Stimulated activated CD4-positive, alpha-beta T cell treated with anti-CD3 and anti-CD28 coated beads, Interleukin-2, amount 100 ng/mL, for 48 hours (primary cell): ENCODE data around the gene PCDHGB6.
"Not testable (repeated sequence)": the region's sequence is repeated elsewhere in the genome, so short reads cannot be mapped to it uniquely, and the experiment has no call there.

Experiments
- DNase-seq, 2 donors: peaks; one replicate each; pipeline ENCODE4 v3.0.0-alpha.2; 2020

Gene PCDHGB6

DNA sequence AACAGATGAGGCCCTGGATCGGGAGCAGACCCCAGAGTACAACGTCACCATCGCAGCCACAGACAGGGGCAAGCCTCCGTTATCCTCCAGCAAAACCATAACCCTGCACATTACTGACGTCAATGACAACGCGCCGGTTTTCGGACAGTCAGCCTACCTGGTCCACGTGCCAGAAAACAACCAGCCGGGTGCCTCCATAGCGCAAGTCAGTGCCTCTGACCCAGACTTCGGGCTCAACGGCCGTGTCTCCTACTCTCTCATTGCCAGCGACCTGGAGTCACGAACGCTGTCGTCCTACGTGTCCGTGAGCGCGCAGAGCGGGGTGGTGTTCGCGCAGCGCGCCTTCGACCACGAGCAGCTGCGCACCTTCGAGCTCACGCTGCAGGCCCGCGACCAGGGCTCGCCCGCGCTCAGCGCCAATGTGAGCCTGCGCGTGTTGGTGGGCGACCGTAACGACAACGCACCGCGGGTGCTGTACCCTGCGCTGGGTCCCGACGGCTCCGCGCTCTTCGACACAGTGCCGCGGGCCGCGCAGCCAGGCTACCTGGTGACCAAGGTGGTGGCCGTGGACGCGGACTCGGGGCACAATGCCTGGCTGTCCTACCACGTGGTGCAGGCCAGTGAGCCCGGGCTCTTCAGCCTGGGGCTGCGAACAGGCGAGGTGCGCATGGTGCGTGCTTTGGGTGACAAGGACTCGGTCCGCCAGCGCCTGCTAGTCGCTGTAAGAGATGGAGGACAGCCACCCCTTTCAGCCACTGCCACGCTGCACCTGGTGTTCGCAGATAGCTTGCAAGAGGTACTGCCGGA lies 11.5 kb downstream of the PCDHGB6 start:
- no peak for DNase-seq

DNA sequence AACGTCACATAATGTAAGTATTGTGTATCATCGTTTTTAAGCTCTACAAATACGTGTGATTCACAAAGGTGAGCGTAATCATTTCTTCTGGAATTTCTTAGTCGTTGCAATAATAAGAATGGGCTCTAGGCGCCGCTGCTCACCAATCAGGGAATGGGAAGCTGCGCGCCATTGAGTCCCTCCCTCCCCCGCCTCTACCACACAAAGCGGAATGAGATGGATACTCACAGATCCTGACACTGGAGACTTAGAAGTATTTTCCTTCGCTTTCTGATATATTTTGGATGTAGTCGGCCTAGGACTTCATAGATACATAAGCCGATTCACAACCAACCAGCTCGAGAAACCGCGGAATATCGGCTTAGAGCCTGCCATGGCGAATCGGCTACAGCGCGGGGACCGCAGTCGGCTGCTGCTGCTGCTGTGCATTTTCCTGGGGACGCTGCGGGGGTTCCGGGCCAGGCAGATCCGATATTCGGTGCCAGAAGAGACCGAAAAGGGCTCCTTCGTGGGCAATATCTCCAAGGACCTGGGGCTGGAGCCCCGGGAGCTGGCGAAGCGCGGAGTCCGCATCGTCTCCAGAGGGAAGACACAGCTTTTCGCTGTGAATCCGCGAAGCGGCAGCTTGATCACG lies 13.2 kb downstream of the PCDHGB6 start, which contains the start of gene PCDHGA11:
TSS of gene PCDHGA11 (plus strand) at position 197 of the 634 bp plus-strand sequence. CDS start at position 374, 177 bp downstream.
- peak; percentile 50 to 54 for DNase-seq

DNA sequence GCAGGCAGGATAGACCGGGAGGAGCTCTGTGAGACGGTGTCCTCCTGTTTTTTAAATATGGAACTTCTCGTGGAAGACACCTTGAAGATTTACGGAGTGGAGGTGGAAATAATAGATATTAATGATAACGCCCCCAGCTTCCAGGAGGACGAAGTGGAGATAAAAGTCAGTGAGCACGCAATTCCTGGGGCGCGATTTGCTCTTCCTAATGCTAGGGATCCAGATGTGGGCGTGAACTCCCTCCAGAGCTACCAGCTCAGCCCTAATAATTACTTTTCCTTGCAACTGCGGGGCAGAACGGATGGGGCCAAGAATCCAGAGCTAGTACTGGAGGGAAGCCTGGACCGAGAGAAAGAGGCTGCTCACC lies 13.7 kb downstream of the PCDHGB6 start:
- no peak for DNase-seq

DNA sequence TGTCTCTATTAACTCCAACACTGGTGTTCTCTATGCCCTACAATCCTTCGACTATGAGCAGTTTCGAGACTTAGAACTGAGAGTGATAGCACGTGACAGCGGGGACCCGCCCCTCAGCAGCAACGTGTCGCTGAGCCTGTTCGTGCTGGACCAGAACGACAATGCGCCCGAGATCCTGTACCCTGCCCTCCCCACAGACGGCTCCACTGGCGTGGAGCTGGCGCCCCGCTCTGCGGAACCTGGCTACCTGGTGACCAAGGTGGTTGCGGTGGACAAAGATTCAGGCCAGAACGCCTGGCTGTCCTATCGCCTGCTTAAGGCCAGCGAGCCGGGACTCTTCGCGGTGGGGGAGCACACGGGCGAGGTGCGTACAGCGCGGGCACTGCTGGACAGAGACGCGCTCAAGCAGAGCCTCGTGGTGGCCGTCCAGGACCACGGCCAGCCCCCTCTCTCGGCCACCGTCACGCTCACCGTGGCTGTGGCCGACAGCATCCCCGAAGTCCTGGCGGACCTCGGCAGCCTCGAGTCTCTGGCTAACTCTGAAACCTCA lies 15.0 kb downstream of the PCDHGB6 start:
- no peak for DNase-seq

DNA sequence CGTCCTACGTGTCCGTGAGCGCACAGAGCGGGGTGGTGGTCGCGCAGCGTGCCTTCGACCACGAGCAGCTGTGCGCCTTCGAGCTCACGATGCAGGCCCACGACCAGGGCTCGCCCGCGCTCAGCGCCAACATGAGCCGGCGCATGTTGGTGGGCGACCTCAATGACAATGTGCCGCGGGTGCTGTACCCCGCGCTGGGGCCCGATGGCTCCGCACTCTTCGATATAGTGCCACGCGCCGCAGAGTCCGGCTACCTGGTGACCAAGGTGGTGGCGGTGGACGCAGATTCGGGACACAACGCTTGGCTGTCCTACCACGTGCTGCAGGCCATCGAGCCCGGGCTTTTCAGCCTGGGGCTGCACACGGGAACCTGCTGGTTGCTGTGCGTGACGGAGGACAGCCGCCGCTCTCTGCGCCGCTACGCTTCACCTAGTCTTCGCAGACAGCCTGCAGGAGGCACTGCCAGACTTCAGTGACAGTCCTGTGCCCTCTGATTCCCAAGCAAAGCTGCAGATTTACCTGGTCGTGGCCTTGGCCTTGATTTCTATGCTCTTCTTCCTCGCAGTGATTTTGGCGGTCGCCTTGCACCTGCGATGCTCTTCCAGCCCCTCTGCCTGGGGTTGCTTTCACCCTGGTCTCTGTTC lies 20.1 kb downstream of the PCDHGB6 start:
- no peak for DNase-seq

DNA sequence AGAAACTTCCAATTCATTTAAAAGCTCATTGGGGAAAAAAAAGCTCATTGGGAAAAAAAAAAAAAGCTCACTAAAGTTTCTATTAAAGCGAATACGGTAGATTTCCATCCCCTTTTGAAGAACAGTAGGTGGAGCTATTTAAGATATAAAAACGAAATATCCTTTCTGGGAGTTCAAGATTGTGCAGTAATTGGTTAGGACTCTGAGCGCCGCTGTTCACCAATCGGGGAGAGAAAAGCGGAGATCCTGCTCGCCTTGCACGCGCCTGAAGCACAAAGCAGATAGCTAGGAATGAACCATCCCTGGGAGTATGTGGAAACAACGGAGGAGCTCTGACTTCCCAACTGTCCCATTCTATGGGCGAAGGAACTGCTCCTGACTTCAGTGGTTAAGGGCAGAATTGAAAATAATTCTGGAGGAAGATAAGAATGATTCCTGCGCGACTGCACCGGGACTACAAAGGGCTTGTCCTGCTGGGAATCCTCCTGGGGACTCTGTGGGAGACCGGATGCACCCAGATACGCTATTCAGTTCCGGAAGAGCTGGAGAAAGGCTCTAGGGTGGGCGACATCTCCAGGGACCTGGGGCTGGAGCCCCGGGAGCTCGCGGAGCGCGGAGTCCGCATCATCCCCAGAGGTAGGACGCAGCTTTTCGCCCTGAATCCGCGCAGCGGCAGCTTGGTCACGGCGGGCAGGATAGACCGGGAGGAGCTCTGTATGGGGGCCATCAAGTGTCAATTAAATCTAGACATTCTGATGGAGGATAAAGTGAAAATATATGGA lies 22.7 kb downstream of the PCDHGB6 start, which contains the start of gene PCDHGA12:
TSS of gene PCDHGA12 (plus strand) at position 176 of the 782 bp plus-strand sequence. CDS start at position 429, 253 bp downstream.
- DNase-seq = no peak

DNA sequence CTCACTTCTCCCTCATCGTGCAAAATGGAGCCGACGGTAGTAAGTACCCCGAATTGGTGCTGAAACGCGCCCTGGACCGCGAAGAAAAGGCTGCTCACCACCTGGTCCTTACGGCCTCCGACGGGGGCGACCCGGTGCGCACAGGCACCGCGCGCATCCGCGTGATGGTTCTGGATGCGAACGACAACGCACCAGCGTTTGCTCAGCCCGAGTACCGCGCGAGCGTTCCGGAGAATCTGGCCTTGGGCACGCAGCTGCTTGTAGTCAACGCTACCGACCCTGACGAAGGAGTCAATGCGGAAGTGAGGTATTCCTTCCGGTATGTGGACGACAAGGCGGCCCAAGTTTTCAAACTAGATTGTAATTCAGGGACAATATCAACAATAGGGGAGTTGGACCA lies 23.5 kb downstream of the PCDHGB6 start:
- DNase-seq = no peak

DNA sequence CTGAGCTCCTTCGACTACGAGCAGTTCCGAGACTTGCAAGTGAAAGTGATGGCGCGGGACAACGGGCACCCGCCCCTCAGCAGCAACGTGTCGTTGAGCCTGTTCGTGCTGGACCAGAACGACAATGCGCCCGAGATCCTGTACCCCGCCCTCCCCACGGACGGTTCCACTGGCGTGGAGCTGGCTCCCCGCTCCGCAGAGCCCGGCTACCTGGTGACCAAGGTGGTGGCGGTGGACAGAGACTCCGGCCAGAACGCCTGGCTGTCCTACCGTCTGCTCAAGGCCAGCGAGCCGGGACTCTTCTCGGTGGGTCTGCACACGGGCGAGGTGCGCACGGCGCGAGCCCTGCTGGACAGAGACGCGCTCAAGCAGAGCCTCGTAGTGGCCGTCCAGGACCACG lies 24.5 kb downstream of the PCDHGB6 start:
- DNase-seq = not testable (repeated sequence)

DNA sequence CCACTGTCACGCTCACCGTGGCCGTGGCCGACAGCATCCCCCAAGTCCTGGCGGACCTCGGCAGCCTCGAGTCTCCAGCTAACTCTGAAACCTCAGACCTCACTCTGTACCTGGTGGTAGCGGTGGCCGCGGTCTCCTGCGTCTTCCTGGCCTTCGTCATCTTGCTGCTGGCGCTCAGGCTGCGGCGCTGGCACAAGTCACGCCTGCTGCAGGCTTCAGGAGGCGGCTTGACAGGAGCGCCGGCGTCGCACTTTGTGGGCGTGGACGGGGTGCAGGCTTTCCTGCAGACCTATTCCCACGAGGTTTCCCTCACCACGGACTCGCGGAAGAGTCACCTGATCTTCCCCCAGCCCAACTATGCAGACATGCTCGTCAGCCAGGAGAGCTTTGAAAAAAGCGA lies 24.9 kb downstream of the PCDHGB6 start:
- DNase-seq = not testable (repeated sequence)

DNA sequence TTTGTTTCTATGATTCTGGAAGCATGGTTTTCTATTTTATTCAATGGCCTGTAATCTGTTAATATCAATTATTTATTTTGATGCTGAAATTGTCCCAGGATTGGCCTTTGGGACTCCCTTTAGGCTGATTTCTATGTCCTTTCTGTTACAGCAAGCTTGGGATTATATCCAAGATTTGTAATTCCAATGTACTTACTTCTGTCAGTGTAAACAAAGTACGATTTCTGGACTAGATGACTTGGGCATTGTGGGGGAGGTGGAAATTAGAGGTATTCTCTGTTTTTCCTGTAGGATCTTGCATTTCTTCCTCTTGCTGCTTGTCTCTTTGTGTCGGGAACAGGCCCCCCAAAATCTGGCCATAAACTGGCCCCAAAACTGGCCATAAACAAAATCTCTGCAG lies 26.2 kb downstream of the PCDHGB6 start:
- DNase-seq = no peak

DNA sequence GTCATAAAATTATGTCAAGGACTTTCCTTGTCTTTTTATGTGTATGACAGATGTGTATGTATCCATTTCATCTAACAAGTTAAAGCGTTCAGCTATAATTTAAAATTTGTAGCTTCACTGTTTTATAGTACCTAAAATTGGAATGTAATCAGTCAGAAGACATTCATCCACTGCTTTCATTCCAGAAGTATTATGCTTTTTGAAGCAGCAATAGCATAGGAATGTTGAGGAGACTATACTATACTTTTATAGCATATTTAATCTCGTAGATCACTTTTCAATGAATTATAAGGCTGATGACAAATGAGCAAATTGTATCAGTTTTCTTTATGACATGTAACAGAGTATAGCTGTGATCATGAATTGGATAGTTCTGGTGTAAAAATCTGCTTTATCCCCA lies 29.4 kb downstream of the PCDHGB6 start:
- DNase-seq = no peak

DNA sequence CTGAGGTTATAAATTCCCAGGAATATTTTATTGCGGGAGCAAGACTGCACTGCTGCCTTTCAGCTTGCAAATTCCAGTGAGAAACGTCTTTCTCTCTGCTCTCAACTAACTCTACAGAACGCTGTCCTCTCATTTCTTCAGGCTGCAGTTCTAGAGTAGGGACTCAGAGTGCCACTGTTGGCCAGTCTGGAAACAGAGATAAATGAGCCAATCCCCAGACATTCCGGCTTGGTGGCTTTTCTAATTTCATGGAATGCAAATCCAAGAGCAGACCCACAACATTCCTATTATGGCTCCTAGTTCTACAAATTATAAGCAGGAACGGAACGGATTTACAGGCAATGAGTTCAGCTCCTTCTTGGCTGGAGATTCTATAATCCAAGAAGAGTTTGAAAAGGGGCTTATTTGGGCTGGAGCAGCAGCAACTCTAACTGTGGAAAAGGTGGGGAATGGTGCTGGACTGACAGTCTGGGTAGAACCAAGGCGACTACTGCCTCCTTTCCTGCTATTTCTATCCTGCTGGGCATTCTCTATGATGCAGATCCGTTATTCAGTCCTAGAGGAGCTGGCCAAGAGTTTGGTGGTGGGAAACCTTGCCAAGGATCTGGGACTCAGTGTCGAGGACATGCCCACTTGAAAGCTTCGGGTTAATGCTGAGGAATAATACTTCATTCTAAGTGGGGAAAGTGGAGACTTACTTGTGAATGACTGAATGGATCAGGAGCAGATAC lies 31.8 kb downstream of the PCDHGB6 start:
- no peak for DNase-seq

DNA sequence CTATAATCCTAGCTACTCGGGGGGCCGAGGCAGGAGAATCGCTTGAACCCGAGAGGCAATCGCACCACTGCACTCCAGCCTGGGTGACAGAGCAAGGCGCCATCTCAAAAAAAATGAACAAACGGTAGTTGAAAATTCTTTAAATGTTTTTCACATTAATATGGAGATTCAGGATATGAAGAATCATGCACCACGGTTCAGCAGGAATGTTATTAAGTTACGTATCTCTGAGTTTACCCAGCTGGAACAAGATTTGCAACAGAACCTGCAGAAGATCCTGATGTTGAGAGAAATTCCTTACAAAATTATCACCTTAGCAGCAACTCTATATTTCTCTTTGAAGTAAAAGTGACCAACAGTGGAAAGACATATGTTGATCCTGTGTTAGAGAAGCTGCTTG lies 32.5 kb downstream of the PCDHGB6 start:
- no peak for DNase-seq

DNA sequence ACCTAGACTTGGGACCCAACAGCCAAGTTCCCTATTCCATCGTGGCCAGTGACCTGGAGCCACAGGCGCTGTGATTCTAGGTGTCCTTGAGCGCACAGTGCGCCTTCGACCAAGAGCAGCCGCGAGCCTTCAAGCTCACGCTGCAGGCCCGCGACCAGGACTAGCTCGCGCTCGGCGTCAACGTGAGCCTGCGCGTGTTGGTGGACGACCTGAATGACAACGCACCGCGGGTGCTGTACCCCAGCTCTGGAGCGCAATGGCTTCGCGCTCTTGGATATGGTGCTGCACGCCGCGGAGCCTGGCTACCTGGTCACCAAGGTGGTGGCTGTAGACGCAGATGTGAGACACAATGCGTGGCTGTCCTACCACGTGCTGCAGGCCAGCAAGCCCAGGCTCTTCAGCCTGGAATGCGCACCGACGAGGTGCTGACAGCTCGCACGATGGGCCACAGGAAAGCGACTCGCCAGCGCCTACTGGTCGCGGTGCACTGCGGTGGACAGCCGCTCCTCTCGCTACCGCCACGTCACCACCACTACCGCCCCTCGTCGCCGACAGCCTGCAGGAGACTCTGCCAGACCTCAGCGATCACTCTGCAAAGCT lies 33.9 kb downstream of the PCDHGB6 start:
- no peak for DNase-seq
